GM18505 (cell line): ENCODE data around the gene TPGS1.

Source experiments
- ATAC-seq: cut with Tn5 transposase; IDR thresholded peaks from one replicate; pipeline ENCODE4 v1.9.1; 2021; ENCODE audit not compliant: unreplicated experiment
- POLR2A ChIP-seq: IDR thresholded peaks from 4 replicates; pipeline ENCODE4 v1.6.1; 2011; ENCODE audit warnings: borderline replicate concordance; ENCODE audit not compliant: insufficient read depth, insufficient read length; ENCODE audit errors: extremely low read depth

The TPGS1 gene

GRCh38 chr19:511101-511851, 4.0 kb downstream of the TPGS1 start:
- ATAC-seq = no peak
- TF ChIP-seq POLR2A = no peak

DNA sequence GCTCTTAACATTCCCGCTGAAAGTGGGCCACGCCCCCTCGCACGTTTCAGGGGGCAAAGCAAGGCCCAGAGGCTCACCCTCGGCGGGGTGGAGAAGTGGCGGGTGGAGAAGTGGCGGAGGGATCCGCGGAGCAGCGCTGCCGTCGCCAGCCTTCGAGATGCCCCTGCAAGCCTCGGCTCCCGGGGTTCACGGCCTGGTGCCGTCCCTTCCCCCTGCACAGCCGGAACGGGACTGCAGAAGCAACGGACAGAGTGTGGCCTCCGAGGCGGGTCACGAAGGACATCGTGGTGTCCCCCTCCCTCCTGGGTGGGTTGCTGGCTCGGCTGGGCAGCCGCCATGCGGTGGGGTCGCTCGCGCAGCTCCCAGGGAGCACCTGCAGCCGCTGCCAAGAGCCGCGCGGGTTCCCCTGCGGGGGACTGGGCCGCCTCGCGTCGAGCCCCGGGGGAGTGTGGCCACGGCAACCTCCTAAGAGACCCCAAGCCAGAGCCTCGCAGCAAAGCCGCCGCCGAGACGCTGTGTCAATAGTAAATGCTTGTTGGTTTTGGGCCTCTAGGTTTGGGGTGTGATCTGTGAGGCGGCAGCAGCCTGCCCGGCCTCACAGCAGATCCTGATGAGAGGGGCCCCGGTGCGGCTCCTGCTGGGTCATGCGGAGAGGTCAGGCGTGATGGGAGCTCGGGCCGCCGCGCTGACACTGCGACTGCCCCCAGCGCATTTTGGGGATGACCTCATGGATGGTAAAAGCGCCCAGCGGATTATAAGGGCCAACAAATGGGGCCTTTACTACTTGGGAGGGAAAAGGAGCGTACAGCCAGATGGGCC, 5.5 kb downstream of the TPGS1 start:
- TF ChIP-seq POLR2A = no peak
- no peak for ATAC-seq

DNA sequence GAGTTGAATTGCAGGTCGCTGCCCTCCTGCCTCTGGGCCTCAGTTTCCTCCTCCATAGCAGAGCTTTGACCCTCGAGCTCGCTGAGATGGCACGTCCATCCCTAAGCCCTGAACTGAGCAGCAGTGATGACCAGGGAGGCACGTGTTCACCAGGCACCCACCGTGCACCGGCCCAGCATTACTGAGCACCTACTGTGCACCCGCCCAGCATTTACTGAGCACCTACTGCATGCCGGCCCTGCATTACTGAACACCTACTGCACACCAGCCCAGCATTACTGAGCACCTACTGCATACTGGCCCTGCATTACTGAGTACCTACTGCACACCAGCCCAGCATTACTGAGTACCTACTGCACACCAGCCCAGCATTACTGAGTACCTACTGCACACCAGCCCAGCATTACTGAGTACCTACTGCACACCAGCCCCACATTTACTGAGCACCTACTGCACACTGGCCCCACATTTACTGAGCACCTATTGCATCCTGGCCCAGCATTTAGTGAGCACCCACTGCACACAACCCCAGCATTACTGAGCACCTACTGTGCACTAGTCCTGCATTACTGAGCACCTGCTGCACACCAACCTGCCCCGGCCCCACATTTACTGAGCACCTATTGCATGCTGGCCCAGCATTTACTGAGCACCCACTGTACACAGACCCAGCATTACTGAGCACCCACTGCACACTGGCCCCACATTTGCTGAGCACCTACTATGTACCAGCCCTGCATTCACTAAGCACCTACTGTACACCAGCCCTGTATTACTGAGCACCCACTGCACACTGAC, 6.3 kb downstream of the TPGS1 start:
- no peak for ATAC-seq
- TF ChIP-seq POLR2A = no peak

GRCh38 chr19:514166-514663, 6.9 kb downstream of the TPGS1 start:
- TF ChIP-seq POLR2A = no peak
- no peak for ATAC-seq

- ATAC-seq = no peak
These were observed 10.7 kb downstream of the TPGS1 start for GRCh38 chr19:517721-518597.

GRCh38 chr19:518598-519231, 11.4 kb downstream of the TPGS1 start:
- TF ChIP-seq POLR2A = no peak
- ATAC-seq = no peak

More at GRCh38 chr19:517721-518597, 10.7 kb downstream of the TPGS1 start:
- TF ChIP-seq POLR2A = no peak

DNA sequence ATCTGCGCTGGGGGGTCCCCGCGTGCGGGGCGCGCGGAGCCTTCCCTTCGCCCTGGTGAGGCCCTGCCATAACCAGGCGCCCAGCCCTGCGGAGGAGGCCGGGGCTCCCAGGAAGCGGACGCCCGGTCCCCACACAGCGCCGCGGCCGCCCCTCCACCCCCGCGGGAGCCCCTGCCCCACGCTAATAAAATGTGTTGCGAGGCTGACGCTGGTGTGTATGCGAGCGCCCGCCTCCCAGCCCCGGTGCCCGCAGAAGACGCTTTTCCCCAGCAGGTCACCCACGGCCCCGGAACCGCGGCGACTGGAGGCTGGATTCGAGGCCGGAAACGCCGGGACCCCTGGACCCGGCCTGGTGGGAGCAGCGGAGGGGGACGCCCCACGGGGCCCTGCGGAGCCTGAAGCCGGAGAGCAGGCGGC, 12.2 kb downstream of the TPGS1 start:
- no peak for ATAC-seq

DNA sequence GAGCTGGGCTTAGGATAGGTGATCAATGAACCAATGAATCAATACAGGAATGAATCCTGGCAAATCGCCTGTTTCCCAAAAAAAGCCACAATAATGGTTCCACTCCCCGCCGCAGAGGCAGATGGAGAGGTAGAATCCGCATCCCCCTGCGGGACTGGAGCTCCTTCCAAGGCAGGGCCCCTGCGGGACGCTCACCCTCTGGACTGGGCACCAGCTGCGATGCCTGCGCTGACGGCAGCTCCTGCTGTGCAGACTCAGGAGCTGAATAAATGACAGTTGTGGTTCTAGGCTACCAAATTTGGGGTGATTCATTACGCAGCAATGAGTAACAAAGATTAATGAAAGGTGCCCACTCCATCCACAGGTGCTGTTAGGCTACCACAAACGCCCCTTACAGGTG, 15.4 kb downstream of the TPGS1 start:
- ATAC-seq = no peak
- no peak for TF ChIP-seq POLR2A

More for the DNA sequence above, 12.2 kb downstream of the TPGS1 start:
- no peak for TF ChIP-seq POLR2A

DNA sequence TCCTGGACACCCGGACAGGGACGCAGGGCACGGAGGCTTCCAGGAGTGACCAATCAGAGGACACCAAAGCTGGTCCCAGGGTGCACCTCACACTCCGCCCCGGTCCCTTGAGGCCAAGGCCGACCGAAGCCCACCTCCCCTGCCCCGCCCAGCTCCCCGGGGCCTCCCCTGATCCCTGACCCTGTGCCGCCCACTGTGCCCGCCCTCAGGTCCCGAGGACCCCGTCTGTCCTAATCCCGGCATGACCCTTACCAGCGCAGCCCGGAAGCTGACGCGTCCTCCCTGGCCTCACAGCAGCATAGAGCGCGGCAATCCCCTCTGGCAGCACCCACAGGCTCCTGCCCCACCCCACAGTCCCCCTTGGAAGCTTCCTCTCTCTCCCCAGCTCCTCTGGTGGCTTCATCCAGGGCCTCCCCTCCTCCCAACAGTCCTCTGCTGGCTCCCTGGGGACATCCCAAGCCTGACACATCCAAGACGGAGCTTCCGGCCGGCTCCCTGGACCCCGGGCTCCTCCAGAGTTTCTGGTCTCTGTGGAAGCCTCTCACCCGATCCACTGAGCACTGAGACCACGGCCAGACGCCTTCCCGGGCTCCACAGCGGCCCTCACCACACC, 16.9 kb downstream of the TPGS1 start:
- no peak for TF ChIP-seq POLR2A
- ATAC-seq = no peak

DNA sequence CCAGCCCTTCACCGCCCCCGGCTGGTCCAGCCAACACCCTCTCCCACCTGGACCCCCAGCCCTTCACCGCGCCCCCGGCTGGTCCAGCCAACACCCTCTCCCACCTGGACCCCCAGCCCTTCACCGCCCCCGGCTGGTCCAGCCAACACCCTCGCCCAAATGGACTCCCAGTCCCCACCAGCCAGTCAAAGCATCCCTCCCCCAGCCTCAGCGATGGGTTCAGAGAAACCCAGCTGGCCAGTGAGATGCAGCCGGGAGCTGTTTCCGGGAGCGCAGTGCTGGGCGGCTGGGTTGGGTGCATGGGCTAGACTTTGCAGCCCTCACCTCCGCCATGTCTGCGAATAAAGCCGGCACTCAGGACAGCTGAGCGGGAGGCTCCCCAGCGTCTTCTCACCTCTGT, 17.7 kb downstream of the TPGS1 start:
- no peak for TF ChIP-seq POLR2A
- no peak for ATAC-seq

- TF ChIP-seq POLR2A = no peak
- no peak for ATAC-seq
These were observed 18.6 kb downstream of the TPGS1 start for GRCh38 chr19:525857-526419.
